Mononuclear cell (primary cell): ENCODE measurements around the gene KIR2DL1. TPM values are rescaled to one million over a fixed set of nuclear protein-coding genes. Genes with fewer than 3 reads are reported as not detected.
"Not testable (repeated sequence)": the region's sequence is repeated elsewhere in the genome, so short reads cannot be mapped to it uniquely, and the experiment has no call there.

ENCODE experiments used
- H3K27me3 ChIP-seq: 2 replicates; pipeline ENCODE4 v1.6.0; 2011; ENCODE audit warnings: low read length, control low read depth; ENCODE audit not compliant: insufficient read depth
- H3K4me1 ChIP-seq: 2 replicates; pipeline ENCODE4 v1.5.1; 2011; ENCODE audit warnings: mild to moderate bottlenecking, low read length, control low read depth; ENCODE audit not compliant: insufficient read depth
- H3K4me3 ChIP-seq: 2 replicates; pipeline ENCODE4 v1.5.1; 2011; ENCODE audit warnings: mild to moderate bottlenecking, low read length, moderate library complexity
- H3K9me3 ChIP-seq: 2 replicates; pipeline ENCODE4 v1.5.1; 2011; ENCODE audit warnings: low read depth, mild to moderate bottlenecking, control low read depth, low read length
- total RNA-seq: library from RNA; depleted of rRNA; stranded (reverse); fragments of >200 nt; gene quantifications from one replicate; pipeline ENCODE4 v1.2.3, GENCODE V29; 2012

KIR2DL1 gene
- 1.2 TPM for total RNA-seq

DNA sequence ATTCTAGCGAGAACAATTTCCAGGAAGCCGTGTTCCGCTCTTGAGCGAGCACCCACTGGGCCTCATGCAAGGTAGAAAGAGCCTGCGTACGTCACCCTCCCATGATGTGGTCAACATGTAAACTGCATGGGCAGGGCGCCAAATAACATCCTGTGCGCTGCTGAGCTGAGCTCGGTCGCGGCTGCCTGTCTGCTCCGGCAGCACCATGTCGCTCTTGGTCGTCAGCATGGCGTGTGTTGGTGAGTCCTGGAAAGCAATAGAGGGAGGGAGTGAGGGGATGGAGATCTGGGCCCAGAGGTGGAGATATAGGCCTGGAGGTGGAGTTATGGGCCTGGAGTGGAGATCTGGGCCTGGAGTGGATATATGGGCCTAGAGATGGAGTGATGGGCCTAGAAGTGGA is at the start of gene KIR2DL1:
TSS of gene KIR2DL1 (plus strand) at position 148 of the 400 bp plus-strand sequence. CDS start at position 206, 58 bp downstream.
- not testable (repeated sequence) for H3K27me3 ChIP-seq, H3K4me3 ChIP-seq, H3K4me1 ChIP-seq, H3K9me3 ChIP-seq

DNA sequence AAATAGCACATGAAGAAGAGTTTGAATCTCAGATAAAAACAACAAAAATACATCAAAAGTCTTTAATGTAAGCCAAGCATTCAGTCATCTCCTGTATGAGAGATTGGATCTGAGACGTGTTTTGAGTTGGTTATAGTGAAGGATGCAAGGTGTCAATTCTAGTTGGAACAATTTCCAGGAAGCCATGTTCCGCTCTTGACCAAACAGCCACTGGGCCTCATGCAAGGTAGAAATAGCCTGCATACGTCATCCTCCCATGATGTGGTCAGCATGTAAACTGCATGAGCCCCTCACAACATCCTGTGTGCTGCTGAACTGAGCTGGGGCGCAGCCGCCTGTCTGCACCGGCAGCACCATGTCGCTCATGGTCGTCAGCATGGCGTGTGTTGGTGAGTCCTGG is 45.5 kb upstream of the KIR2DL1 start, which contains the start of gene KIR3DL3:
TSS of gene KIR3DL3 (plus strand) at position 301 of the 400 bp plus-strand sequence. CDS start at position 356, 55 bp downstream.
- Histone ChIP-seq H3K4me1 (no peaks in the 10 kb centered on the region), H3K4me3 (no peak within 1 kb of the TSS), H3K9me3 (peaks cover 27% of the 10 kb centered on the region), H3K27me3 (peaks cover 7% of the 10 kb centered on the region)

DNA sequence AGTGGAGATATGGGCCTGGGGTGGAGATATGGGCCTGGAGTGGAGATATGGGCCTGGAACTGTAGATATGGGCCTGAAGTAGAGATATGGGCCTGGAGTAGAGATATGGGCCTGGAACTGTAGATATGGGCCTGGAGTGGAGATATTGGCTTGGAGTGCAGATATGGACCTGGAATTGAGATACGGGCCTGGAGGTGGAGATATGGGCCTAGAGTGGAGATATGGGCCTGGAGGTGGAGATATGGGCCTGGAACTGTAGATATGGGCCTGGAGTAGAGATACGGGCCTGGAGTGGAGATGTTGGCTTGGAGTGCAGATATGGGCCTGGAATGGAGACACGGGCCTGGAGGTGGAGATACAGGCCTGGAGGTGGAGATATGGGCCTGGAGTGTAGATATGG is 44.9 kb upstream of the KIR2DL1 start:
- peaks cover 6% of the 10 kb centered on the region for H3K27me3 ChIP-seq
- H3K9me3 ChIP-seq: peaks cover 22% of the 10 kb centered on the region
- H3K4me3 ChIP-seq: no peak overlapping the region
- no peaks in the 10 kb centered on the region for H3K4me1 ChIP-seq

DNA sequence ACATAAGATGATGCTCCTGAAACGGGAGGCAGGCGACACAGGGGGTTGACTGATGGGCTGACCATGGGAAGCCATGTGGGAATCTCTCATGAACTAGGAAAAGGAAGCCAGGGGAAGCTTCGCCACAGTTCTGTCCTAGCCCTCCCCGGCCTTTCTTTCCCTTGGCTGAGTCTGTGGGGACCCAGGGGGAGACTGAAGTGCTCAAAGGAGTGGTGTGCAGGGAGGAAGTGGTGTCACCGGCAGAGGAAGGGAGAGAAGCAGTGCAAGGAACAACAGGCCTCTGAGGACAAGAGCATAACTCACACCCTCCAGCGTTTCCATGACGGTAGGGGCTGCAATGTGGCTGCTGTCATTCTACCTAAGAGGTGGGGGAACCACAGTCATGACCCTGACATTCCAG is 44.3 kb upstream of the KIR2DL1 start:
- Histone ChIP-seq H3K4me3 (no peak overlapping the region), H3K9me3 (peaks cover 18% of the 10 kb centered on the region), H3K4me1 (no peaks in the 10 kb centered on the region), H3K27me3 (peaks cover 6% of the 10 kb centered on the region)

DNA sequence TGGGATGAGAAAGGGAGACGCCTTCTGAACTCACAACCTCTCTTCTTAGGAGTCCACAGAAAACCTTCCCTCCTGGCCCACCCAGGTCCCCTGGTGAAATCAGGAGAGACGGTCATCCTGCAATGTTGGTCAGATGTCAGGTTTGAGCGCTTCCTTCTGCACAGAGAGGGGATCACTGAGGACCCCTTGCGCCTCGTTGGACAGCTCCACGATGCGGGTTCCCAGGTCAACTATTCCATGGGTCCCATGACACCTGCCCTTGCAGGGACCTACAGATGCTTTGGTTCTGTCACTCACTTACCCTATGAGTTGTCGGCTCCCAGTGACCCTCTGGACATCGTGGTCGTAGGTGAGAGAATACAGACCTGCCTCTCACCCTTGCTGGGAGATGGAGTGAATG is 42.0 kb upstream of the KIR2DL1 start:
- Histone ChIP-seq H3K4me3 (no peak overlapping the region), H3K9me3 (no peaks in the 10 kb centered on the region), H3K27me3 (peaks cover 3% of the 10 kb centered on the region), H3K4me1 (no peaks in the 10 kb centered on the region)

DNA sequence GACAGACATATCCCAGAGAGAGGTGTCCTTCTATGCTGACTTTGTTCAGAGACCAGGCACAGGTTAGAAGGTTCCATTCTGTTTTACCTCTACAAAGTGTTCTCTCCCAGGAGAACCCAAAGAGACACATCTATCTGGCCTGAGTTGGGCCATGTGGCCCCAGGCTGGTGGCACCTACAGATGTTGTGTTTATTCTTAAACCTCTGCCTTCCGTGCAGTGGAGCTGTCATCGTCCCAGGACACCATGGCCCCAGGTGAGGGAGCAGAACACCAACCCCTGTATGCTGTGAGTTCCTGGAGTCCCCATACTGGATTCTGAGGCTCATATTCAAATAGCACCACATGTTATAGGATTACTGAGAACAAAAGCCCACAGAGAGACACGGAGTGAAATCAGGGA is 41.4 kb upstream of the KIR2DL1 start:
- Histone ChIP-seq H3K4me3 (no peak overlapping the region), H3K9me3 (no peaks in the 10 kb centered on the region), H3K4me1 (no peaks in the 10 kb centered on the region), H3K27me3 (peaks cover 3% of the 10 kb centered on the region)

DNA sequence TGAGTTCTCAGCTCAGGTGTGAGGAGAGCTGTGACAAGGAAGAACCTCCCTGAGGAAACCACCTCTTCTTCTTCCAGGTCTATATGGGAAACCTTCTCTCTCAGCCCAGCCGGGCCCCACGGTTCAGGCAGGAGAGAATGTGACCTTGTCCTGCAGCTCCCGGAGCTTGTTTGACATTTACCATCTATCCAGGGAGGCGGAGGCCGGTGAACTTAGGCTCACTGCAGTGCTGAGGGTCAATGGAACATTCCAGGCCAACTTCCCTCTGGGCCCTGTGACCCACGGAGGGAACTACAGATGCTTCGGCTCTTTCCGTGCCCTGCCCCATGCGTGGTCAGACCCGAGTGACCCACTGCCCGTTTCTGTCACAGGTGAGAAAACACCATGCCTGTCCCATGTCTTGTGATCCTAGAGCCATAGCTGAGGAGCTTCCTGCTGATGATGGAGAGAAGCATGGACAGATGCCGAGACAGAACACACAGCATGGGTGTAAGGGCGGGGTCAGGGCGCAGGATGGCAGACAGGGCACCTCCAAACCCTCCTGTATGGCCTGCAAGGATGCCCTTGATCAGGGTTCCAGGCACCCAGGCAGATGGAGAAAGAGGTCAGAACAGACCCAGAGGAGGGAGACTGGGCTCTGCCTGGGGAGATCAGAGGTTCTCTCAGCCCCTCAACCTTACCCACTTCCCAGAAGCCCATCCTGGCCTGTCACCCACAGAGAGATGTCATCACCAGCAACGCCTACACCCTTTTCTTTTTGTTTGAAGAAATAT is 40.0 kb upstream of the KIR2DL1 start:
- Histone ChIP-seq H3K9me3 (no peaks in the 10 kb centered on the region), H3K4me1 (no peaks in the 10 kb centered on the region), H3K27me3 (peaks cover 3% of the 10 kb centered on the region), H3K4me3 (no peak overlapping the region)

DNA sequence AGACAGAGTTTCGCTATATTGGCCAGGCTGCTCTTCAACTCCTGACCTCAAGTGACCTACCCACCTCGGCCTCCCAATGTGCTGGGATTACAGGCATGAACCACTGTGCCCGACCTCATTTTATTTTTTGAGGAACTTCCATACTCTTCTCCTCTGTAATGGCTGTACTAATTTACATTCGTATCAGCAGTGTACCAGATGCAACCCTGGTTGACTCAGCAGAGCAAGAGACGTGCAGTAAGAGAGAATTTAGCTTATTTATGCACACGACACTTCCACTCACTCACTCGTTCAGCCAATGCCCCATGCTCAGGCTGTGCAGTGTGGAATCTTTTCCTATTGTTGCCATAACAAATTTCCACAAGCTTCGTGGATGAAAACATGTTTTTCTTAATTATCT is 38.4 kb upstream of the KIR2DL1 start:
- Histone ChIP-seq H3K4me1 (no peaks in the 10 kb centered on the region), H3K27me3 (peaks cover 3% of the 10 kb centered on the region), H3K9me3 (no peaks in the 10 kb centered on the region), H3K4me3 (no peak overlapping the region)

DNA sequence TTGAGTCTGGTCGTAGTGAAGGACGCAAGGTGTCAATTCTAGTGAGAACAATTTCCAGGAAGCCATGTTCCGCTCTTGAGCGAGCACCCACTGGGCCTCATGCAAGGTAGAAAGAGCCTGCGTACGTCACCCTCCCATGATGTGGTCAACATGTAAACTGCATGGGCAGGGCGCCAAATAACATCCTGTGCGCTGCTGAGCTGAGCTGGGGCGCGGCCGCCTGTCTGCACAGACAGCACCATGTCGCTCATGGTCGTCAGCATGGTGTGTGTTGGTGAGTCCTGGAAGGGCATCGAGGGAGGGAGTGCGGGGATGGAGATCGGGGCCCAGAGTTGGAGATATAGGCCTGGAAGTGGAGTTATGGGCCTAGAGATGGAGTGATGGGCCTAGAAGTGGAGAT is 31.3 kb upstream of the KIR2DL1 start, which contains the start of gene KIR2DL3:
TSS of gene KIR2DL3 (plus strand) at position 208 of the 400 bp plus-strand sequence. CDS start at position 241, 33 bp downstream.
- not testable (repeated sequence) for H3K27me3 ChIP-seq, H3K4me1 ChIP-seq, H3K9me3 ChIP-seq, H3K4me3 ChIP-seq

DNA sequence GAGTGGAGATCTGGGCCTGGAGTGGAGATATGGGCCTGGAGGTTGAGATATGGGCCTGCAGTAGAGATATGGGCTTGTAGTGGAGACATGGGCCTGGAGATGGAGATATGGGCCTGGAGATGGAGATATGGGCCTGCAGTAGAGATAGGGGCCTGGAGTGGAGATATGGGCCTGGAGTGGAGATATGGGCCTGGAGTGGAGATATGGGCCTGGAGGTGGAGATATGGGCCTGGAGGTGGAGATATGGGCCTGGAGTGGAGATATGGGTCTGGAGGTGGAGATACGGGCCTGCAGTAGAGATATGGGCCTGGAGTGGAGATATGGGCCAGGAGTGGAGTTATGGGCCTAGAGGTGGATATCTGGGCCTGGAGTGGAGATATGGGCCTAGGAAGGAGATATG is 30.9 kb upstream of the KIR2DL1 start:
- H3K9me3 ChIP-seq: no peaks in the 10 kb centered on the region
- no peak overlapping the region for H3K4me3 ChIP-seq
- peaks cover 4% of the 10 kb centered on the region for H3K4me1 ChIP-seq
- H3K27me3 ChIP-seq: no peaks in the 10 kb centered on the region

DNA sequence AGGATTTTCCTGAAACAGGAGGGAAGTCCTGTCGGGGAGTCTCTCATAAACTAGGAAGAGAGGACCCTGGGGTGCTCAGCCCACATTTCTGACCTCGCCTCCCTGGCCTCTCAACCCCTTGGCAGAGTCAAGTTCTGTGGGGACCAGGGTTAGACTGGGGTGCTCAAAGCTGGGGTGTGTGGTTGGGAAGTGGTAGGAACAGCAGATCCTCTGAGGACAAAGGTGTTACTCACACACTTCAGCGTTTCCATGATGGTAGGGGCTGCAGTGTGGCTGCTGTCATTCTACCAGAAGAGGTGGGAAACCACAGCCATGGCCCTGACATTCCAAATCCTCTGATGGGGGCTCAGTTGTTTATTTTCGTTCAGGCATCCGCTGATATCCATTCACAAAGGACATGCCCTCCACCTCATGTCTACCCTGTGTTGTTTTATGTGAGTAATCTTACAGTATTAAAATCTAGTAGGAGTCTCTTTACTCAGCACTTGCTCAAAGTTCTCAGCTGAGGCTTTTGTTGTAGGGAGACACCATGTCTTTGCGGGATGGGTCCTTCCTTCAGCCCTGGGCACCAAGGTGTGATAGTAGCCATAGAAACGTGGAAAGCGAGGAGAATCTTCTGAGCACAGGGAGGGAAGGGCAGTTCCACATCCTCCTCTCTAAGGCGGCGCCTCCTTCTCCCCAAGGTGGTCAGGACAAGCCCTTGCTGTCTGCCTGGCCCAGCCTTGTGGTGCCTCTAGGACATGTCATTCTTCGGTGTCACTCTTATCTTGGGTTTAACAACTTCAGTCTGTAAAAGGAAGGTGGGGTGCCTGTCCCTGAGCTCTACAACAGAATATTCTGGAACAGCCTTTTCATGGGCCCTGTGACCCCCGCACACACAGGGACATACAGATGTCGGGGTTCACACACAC is 29.8 kb upstream of the KIR2DL1 start:
- H3K4me1 ChIP-seq: peaks cover 4% of the 10 kb centered on the region
- H3K4me3 ChIP-seq: no peak overlapping the region

DNA sequence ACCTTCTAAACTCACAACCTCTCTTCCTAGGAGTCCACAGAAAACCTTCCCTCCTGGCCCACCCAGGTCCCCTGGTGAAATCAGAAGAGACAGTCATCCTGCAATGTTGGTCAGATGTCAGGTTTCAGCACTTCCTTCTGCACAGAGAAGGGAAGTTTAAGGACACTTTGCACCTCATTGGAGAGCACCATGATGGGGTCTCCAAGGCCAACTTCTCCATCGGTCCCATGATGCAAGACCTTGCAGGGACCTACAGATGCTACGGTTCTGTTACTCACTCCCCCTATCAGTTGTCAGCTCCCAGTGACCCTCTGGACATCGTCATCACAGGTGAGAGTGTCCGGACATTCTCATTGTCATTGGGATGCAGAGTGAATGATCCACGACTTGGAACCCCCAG is 27.6 kb upstream of the KIR2DL1 start:
- H3K4me1 ChIP-seq, H3K4me3 ChIP-seq: not testable (repeated sequence)

More for the DNA sequence above, 29.8 kb upstream of the KIR2DL1 start:
- H3K9me3 ChIP-seq: no peaks in the 10 kb centered on the region
- H3K27me3 ChIP-seq: no peaks in the 10 kb centered on the region

DNA sequence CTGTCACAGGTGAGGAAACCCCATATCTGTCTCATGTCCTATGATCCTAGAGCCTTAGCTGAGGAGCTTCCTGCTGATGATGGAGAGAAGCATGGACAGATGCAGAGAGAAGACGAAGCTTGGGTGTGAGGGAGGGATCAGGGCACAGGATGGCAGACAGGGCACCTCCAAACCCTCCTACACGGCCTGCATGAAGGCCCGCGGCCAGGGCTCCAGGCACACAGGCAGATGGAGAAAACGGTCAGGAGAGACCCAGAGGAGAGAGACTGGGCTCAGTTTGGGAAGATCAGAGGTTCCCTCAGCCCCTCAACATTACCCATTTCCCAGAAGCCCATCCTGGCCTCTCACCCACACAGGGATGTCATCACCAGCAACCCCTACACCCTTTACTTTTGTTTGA is 25.5 kb upstream of the KIR2DL1 start:
- not testable (repeated sequence) for H3K4me3 ChIP-seq, H3K9me3 ChIP-seq, H3K27me3 ChIP-seq
- H3K4me1 ChIP-seq: peaks cover 19% of the 10 kb centered on the region

More for the DNA sequence above, 27.6 kb upstream of the KIR2DL1 start:
- H3K27me3 ChIP-seq, H3K9me3 ChIP-seq: not testable (repeated sequence)

DNA sequence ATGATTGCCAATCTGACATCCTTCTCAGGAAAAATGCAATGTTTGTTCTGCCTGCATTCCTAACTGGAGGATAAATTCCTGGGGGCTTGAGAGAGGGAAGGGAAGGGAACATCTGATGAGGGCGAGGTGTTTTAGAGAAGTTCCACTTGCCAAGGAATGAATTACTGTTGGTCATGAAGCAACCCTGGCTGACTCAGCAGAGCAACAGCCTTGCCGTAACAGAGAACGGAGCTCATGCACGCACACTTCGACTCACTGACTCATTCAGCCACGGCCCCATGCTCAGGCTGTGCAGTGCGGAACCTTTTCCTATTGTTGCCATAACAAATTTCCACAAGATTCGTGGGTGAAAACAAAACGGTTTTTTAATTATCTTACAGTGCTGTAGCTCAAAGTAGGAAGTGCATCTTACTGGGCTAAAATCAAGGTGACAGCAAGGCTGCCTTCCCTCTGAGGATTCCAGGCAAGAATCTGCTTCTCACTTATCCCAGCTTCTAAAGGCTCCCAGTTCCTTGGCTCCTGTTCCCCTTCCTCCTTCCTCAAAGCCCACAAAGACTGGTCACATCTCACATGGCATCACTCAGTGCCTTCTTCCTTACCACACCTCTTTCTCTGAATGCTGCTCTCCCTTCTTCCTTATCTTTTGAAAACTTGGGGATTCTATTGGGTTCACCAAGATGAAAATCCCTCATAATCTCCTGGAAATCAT is 21.8 kb upstream of the KIR2DL1 start:
- H3K9me3 ChIP-seq, H3K27me3 ChIP-seq, H3K4me3 ChIP-seq: not testable (repeated sequence)
- peaks cover 15% of the 10 kb centered on the region for H3K4me1 ChIP-seq

DNA sequence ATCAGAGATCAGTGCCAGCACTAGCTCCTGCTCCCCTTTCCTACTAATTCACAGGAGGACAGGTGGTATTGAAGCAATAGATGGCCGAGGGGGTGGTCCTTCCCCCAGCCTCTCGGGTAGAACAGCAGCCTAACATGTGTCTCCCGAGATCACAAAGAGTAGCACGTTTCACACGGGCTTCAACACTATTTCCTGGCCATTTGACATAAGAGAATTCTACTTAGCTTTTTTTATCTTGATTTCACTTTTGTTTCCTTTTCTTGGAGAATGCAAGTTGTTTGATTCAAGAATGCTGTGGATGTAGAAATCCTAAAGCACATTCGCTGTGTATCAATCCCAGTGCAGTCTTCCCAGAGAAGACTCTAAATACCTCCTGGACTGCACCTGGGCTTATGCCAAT is 19.3 kb upstream of the KIR2DL1 start:
- H3K4me3 ChIP-seq, H3K27me3 ChIP-seq, H3K9me3 ChIP-seq: not testable (repeated sequence)
- peaks cover 15% of the 10 kb centered on the region for H3K4me1 ChIP-seq
